Measurements from ENCODE around the gene NANOS1. TPM values are rescaled to one million over a fixed set of nuclear protein-coding genes. Genes with fewer than 3 reads are reported as not detected.

NANOS1 gene
- total and polyA plus RNA-seq, 7 donors: 0.69 to 4.7 (median 3.9) TPM; not detected in 2

DNA sequence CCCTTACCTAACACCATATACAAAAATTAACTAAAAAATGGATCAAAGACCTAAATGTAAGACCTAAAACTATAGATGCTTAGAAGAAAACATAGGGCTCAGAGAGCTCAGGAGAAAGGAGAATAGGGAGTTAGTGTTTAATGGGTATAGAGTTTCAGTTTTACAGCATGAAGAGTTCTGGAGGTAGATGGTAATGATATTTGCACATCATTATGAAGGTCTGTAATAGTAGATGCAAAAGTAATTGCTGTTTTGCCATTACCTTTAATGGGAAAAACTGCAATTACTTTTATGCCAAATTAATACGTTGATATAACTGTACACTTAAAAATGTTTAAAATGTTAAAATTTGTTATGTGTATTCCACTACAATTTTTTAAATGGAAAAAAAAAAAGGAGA, 39.2 kb upstream of the NANOS1 start:
- 63 to 78% methylated on average over 1 of the region's 1 CpG for WGBS, 2 donors
- Histone ChIP-seq H3K27me3 (no peaks in the 10 kb centered on the region), H3K9me3 (peaks cover 0 to 5% (median 2%) of the 10 kb centered on the region in 4 donors), H3K36me3 (no peaks in the 10 kb centered on the region), H3K4me3 (no peak overlapping the region), H3K27ac (no peak overlapping the region), H3K4me1 (no peaks in the 10 kb centered on the region)
- intact Hi-C loops (cut with DNase I): no loop called here
- no peak for TF ChIP-seq EP300 (IDR thresholded peaks at IDR 0.05)
- TF ChIP-seq, protein P1, sequence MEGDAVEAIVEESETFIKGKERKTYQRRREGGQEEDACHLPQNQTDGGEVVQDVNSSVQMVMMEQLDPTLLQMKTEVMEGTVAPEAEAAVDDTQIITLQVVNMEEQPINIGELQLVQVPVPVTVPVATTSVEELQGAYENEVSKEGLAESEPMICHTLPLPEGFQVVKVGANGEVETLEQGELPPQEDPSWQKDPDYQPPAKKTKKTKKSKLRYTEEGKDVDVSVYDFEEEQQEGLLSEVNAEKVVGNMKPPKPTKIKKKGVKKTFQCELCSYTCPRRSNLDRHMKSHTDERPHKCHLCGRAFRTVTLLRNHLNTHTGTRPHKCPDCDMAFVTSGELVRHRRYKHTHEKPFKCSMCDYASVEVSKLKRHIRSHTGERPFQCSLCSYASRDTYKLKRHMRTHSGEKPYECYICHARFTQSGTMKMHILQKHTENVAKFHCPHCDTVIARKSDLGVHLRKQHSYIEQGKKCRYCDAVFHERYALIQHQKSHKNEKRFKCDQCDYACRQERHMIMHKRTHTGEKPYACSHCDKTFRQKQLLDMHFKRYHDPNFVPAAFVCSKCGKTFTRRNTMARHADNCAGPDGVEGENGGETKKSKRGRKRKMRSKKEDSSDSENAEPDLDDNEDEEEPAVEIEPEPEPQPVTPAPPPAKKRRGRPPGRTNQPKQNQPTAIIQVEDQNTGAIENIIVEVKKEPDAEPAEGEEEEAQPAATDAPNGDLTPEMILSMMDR (IDR thresholded peaks at IDR 0.05): no peak
- no peak for TF ChIP-seq POLR2AphosphoS5 (IDR thresholded peaks at IDR 0.05)
- TF ChIP-seq POLR2A (IDR thresholded peaks at IDR 0.05): no peak
- DNase-seq: no peak

DNA sequence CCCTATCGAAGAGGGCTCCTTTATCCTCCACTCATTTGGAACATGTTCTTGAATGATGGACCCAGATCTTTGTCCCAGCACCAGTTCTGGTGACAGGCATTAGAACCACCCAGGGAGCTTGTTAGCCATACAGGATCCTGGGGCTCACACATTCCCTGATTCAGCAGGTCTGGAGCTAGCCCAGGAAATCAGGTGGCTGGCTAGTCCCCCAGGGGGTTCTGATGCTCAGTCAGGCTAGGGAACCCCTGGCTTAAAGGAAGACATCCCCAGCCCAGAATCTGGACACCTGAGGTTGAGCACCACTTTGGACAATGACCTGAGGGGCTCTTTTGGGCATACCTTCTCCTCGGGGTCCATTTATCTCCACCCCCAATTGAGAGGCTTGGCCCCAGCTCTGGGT, 37.0 kb upstream of the NANOS1 start:
- Histone ChIP-seq H3K4me1 (no peaks in the 10 kb centered on the region), H3K4me3 (no peak overlapping the region), H3K27me3 (no peaks in the 10 kb centered on the region), H3K9me3 (no peaks in the 10 kb centered on the region), H3K27ac (no peak overlapping the region), H3K36me3 (no peaks in the 10 kb centered on the region)
- intact Hi-C loops (cut with DNase I): no loop called here
- 77 to 78% methylated on average over 2 of the region's 2 CpGs for WGBS, 2 donors
- TF ChIP-seq POLR2AphosphoS5 (IDR thresholded peaks at IDR 0.05) (no peak), POLR2A (IDR thresholded peaks at IDR 0.05) (no peak), EP300 (IDR thresholded peaks at IDR 0.05) (no peak)
- TF ChIP-seq, protein P1 (IDR thresholded peaks at IDR 0.05): no peak
- no peak for DNase-seq

DNA sequence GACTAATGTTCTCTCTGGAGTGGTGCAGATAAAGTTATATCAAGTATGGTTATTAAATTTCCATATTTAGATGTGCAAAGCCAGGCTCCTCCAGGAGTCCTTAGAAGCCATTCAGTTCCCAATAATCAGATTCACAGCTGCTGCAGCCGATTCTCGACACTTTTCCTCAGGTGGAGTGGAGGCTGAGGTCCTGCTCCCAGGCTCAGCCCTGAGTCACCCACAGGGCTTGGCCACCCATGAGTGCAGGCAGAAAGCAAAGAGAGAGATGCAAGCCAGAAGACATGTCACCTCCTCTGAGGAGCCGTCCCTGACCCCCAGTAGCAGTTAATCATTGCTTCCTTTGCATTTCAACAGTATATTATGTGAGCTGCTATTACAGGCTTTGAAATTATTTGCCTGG, 36.3 kb upstream of the NANOS1 start:
- intact Hi-C loops (cut with DNase I): no loop called here
- no peaks in the 10 kb centered on the region for H3K27me3 ChIP-seq
- no peaks in the 10 kb centered on the region for H3K36me3 ChIP-seq
- 90 to 91% methylated on average over 3 of the region's 3 CpGs for WGBS, 2 donors
- H3K4me3 ChIP-seq: no peak overlapping the region
- no peak overlapping the region for H3K27ac ChIP-seq
- TF ChIP-seq, protein P1 (IDR thresholded peaks at IDR 0.05): no peak
- TF ChIP-seq POLR2AphosphoS5 (IDR thresholded peaks at IDR 0.05): no peak
- TF ChIP-seq EP300 (IDR thresholded peaks at IDR 0.05): no peak
- TF ChIP-seq POLR2A (IDR thresholded peaks at IDR 0.05): no peak
- no peak for DNase-seq
- H3K4me1 ChIP-seq: no peaks in the 10 kb centered on the region
- H3K9me3 ChIP-seq: no peaks in the 10 kb centered on the region

DNA sequence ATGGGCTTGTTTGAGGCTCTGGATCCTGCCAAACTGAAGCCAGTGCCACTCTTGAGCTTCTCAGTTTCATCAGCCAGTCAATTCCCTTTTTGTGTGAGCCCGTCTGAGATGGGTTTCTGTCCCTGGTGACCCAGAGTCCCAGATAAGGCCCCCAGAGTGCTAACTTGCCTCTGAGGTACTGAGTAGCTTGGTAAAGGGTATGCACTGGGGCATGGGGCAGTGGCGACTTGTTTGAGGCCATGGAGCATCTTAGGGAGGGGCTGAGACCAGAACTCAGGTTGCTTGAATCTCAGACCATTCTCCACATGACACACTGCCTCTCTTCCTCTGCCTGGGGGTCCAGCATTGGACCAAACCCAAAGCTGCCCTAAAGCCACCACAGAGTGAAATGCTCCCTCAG, 35.2 kb upstream of the NANOS1 start:
- Histone ChIP-seq H3K4me3 (no peak overlapping the region), H3K36me3 (no peaks in the 10 kb centered on the region), H3K27ac (no peak overlapping the region), H3K9me3 (no peaks in the 10 kb centered on the region), H3K4me1 (no peaks in the 10 kb centered on the region), H3K27me3 (no peaks in the 10 kb centered on the region)
- TF ChIP-seq EP300 (IDR thresholded peaks at IDR 0.05) (no peak), POLR2A (IDR thresholded peaks at IDR 0.05) (no peak), POLR2AphosphoS5 (IDR thresholded peaks at IDR 0.05) (no peak)
- TF ChIP-seq, protein P1 (IDR thresholded peaks at IDR 0.05): no peak
- DNase-seq: no peak
- WGBS, 2 donors: 79 to 82% methylated on average over 2 of the region's 2 CpGs
- intact Hi-C loops (cut with DNase I): no loop called here

DNA sequence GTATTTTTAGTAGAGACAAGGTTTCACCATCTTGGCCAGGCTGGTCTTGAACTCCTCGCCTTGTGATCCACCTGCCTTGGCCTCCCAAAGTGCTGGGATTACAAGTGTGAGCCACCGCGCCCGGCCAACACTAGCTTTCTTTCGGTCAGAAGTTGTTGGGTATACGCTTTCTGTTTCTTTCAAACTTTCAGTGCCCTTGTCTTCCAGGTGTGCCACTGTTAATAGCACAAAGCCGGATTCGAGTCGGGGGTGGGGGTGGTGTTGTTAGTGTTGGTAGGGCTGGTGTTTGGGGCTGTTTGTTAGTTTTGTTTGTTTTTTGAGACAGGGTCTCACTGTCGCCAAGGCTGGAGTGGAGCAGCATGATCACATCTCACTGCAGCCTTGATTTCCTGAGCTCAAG, 33.8 kb upstream of the NANOS1 start:
- no peak overlapping the region for H3K27ac ChIP-seq
- no peaks in the 10 kb centered on the region for H3K9me3 ChIP-seq
- DNase-seq: no peak
- TF ChIP-seq POLR2AphosphoS5 (IDR thresholded peaks at IDR 0.05): no peak
- no peak for TF ChIP-seq POLR2A (IDR thresholded peaks at IDR 0.05)
- TF ChIP-seq, protein P1 (IDR thresholded peaks at IDR 0.05): no peak
- TF ChIP-seq EP300 (IDR thresholded peaks at IDR 0.05): no peak
- 88 to 91% methylated on average over 10 of the region's 10 CpGs for WGBS, 2 donors
- intact Hi-C loops (cut with DNase I): no loop called here
- no peaks in the 10 kb centered on the region for H3K36me3 ChIP-seq
- no peak overlapping the region for H3K4me3 ChIP-seq
- H3K27me3 ChIP-seq: no peaks in the 10 kb centered on the region
- no peaks in the 10 kb centered on the region for H3K4me1 ChIP-seq

Measured in sigmoid colon (tissue), 7 donors.